T-helper 1 cell (primary cell): Measurements from ENCODE around the gene TBKBP1.
"Not testable (repeated sequence)": the region's sequence is repeated elsewhere in the genome, so short reads cannot be mapped to it uniquely, and the experiment has no call there.

ENCODE experiments used
- DNase-seq, 5 donors: peaks; one replicate each; pipeline ENCODE4 v3.0.0-alpha.2; 2012 to 2020

TBKBP1 gene

DNA sequence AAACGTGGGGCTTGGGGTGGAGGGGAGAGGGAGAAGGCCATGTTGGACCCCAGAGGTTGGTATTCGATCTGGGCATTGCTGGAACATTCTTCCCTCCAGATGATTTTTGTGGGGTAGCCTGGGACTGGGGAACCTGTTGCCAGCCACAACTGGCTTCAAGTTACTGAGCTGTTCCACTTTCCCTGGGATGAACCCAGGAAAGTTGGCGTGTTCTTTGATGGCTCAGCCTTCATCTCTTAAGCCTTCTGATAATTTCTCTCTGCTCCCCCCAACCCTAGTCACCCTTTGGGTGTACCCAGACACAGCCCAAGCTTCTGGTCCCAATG, 41.1 kb downstream of the TBKBP1 start:
- no peak for DNase-seq

DNA sequence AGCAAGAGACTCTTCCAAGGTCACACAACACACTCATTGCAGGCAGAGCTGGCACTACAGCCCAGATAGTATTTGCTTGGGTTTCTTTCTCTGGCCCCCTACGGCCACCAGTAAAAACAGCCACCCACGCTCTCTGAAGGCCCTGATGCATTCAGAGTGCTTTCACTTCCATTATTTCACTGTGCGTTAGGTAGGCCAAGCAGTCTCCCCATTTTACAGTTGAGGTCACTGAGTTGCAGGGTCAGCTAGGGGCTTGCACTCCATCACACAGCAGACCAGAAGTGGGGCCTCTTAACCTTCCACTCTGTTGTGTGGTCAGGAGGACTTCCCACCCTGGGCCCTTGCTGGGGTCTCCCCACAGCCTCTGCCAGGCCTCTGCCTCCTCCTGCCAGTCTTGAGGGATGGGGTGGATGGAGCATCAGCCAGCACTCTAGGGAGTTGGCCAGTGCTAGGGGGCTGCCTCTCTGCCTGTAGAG, 41.6 kb downstream of the TBKBP1 start:
- DNase-seq: peak in 1 of 5 donors; percentile 57

DNA sequence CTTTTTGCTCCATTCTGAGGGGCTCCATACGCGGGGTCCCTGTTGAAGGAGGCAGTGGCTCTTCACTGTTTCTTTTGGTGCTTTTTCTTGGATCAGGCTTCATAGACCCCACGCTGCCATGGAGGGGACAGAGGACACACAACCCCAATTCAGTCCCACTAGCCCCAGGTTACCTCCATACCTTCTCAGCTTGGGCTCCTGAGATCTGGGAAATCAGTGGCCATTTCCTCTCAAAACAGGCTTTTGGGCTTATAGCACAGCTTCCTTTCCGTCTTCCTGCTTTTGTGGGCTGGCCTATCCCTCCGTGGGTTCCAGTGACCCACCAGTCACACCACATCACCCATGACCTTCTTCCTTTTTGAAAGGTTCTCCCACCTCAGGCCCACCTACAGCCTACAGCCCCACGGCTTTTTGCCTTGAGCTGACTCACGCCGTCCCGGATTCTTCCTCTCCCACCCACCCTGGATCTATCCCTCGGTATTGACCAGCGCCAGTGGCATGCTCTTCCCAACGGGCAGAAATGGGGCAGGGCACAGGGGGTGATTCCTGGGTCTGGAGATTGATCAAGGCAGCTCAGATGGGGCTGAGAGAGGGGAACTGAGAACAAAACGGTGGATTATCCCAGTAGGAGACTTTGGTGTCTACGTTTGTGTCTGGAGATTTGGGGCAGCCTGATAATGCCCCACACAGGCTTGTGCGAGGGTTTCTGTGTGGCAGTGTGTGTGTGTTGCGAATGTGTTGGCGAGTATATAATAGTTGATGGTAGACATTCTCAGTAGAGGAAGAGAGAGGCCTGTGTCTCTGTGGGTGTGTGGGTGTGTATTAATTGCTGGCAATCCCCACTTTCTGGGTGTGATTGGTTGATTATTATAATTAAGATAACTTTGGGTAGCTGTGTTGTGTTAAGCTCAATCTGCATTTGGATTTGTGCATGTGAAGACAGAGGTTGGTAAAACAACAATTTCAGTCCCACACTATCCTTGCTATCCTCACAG, 42.8 kb downstream of the TBKBP1 start:
- no peak for DNase-seq

DNA sequence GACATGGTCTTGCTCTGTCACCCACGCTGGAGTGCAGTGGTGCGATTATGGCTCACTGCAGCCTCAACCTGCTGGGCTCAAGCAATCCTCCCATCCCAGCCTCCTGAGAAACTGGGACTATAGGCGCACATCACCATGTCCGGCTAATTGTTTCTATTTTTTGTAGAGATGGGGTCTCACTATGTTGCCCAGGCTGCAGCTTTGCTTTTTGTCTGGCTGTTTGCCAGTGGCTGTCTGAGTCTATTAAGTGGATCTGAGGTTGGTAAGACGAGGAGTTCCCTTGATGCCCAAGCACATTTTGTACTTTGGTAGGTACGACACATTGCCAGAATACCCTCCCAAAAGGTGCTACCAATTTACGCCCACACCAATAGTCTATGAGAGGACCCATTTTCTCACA, 44.2 kb downstream of the TBKBP1 start:
- no peak for DNase-seq

DNA sequence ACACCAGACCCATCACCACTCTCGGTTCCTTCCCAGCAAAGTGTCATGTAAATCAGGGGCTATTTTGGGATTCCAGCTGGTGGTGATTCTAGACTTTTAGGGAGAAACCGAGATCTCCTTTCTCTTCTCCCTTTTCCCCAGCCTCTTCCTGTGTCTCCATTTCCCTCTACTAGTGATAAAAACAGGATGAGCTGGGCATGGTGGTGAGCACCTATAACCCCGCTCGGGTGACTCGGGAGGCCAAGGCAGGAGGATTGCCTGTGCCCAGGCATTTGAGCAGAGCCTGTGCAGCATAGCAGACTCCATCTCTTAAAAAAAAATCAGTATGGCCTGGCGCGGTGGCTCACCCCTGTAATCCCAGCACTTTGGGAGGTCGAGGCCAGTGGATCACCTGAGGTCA, 45.2 kb downstream of the TBKBP1 start:
- no peak for DNase-seq

DNA sequence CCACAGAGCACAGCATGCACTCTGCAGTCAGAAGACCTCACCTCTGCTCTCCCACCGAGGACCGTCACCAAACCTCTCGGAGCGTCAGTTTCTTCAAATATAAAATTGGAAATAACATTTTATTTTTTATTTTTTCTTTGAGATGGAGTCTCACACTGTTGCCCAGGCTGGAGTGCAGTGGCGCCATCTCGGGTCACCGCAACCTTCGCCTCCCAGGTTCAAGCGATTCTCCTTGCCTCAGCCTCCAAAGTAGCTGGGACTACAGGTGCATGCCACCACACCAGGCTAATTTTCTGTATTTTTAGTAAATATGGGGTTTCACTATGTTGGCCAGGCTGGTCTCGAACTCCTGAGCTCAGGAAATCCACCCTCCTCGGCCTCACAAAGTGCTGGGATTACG, 46.0 kb downstream of the TBKBP1 start:
- not testable (repeated sequence) for DNase-seq

DNA sequence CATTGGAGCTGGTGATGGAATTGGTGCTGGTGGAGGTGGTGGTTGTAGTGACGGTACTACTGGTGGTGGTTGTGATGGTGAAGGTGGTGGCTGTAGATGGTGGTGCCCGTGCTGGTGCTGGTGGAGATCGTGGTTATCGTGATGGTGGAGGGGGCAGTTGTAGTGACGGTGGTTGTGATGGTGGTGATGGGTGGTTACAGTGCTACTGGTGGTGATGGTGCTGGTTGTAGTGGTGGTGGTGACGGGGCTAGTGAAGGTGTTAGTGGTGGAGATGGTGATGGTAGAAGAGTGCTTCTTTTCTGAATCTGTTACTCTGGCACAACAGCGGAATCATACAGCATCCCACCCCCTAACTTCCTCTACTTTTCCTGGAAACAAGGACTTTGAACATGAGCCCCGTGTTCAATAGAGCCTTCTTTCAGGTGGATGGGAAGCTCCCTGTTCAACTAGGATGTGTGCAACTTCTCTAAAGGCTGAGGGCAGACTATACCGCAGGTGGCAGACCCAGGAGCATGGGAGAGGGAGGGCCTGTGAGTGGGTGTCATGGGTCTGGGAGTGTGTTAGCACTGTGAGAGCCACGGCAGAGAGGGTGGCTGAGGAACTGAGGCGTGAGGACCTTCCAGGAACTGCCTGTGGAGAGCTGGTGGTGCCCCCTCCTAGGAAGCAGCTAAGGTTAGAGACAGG, 47.3 kb downstream of the TBKBP1 start:
- DNase-seq: peak in 1 of 5 donors; percentile 43

DNA sequence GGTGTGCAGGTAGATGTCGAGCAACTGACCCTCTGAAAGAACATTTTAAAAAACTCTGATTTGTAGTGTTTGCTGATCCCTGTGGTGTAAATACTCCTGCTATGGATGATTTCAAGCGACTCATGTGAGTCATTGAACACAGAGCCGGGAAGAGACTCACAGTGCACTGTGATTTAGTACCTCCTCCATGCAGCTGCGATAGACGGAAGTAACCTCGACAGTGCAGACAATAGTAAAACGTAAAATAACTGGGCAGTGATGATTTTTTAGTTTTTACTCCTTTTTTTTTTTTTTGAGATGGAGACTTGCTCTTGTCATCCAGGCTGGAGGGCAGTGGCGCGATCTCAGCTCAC, 47.8 kb downstream of the TBKBP1 start:
- peak in 1 of 5 donors; percentile 22 for DNase-seq

DNA sequence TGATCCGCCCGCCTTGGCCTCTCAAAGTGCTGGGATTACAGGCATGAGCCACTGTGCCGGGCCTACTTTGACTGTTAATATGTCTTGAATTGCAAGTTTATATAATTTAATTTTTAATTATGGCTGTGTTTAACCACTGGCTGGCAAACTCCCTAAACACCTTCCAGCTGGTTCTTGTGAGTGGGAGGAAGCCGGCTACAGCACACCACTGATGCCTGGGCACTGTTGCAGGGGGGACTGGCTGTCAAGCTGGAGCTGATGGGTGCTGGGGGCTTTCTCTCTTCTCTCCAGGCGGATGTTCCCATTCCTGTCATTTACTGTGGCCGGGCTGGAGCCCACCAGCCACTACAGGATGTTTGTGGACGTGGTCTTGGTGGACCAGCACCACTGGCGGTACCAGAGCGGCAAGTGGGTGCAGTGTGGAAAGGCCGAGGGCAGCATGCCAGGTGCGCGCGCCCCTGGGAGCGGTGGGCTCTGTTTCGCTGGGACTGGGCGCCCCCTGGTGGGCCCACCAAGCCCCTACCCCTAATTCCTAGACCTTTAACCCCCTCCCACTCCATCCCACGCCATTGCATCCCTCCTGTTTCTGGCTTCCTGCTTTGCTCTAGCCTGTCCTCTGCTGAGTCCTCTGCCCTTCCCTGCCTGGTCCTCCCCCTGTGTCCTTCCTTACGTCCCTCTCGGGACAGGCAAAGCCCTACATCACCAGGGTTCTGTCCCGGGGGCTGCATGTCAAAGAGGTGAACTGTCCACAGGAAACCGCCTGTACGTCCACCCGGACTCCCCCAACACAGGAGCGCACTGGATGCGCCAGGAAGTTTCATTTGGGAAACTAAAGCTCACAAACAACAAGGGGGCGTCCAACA, 48.6 kb downstream of the TBKBP1 start:
- peak in 3 of 5 donors; percentile 30 to 46 (median 34) for DNase-seq

DNA sequence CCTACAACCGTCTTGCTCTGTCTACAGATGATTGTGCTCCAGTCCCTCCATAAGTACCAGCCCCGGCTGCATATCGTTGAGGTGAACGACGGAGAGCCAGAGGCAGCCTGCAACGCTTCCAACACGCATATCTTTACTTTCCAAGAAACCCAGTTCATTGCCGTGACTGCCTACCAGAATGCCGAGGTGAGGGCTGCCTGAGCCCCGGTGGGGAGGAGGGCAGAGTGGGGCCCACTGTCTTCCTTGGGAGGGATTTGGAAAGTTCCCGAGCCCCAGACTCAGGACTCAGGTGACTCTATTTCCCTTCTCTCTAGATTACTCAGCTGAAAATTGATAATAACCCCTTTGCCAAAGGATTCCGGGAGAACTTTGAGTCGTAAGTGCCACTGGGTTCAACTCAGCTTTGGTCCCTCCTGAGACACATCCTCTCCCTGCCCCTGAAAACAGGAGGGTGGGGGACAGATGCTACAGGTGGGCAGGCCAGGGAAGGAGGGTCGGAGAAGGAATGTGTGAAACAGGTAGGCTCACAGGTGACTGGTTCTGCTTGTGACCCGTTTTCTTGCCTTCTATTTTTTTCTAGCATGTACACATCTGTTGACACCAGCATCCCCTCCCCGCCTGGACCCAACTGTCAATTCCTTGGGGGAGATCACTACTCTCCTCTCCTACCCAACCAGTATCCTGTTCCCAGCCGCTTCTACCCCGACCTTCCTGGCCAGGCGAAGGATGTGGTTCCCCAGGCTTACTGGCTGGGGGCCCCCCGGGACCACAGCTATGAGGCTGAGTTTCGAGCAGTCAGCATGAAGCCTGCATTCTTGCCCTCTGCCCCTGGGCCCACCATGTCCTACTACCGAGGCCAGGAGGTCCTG, 50.4 kb downstream of the TBKBP1 start:
- DNase-seq: no peak

DNA sequence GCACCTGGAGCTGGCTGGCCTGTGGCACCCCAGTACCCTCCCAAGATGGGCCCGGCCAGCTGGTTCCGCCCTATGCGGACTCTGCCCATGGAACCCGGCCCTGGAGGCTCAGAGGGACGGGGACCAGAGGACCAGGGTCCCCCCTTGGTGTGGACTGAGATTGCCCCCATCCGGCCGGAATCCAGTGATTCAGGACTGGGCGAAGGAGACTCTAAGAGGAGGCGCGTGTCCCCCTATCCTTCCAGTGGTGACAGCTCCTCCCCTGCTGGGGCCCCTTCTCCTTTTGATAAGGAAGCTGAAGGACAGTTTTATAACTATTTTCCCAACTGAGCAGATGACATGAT, 51.0 kb downstream of the TBKBP1 start:
- no peak for DNase-seq

DNA sequence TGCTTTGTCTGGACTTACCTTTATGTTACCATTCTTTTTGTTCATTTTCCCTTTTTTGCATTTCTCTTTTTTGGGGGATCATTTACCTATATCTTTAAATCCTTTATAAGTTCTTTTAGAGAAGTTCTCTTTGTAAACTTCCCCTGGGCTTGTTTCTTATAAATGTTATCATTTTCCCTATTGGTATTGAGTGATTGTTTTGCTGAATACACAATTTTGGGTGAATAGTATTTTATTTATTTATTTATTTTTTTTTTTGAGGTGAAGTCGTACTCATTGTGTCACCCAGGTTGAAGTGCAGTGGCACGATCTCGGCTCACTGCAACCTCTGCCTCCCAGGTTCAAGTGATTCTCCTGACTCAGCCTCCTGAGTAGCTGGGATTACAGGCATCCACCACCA, 57.5 kb downstream of the TBKBP1 start:
- no peak for DNase-seq

DNA sequence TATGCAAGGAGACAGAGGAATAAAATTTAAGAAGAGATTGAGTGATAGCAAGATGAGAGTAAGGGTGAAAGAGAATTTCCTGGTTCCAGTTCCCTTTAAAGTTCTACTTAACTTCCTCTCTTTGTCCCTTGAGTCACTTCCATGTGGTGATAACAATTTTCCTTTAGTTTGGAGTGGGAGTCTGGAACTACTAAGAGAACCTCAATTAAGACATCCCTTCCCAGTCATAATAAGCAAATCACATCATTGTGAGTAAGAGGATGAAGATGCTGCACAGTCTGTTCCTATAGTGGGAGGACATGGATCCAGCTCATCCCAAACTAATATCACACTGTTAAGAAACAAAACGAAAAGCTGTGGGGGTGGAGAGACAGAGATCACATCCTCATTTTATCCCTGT, 63.4 kb downstream of the TBKBP1 start:
- DNase-seq: no peak

DNA sequence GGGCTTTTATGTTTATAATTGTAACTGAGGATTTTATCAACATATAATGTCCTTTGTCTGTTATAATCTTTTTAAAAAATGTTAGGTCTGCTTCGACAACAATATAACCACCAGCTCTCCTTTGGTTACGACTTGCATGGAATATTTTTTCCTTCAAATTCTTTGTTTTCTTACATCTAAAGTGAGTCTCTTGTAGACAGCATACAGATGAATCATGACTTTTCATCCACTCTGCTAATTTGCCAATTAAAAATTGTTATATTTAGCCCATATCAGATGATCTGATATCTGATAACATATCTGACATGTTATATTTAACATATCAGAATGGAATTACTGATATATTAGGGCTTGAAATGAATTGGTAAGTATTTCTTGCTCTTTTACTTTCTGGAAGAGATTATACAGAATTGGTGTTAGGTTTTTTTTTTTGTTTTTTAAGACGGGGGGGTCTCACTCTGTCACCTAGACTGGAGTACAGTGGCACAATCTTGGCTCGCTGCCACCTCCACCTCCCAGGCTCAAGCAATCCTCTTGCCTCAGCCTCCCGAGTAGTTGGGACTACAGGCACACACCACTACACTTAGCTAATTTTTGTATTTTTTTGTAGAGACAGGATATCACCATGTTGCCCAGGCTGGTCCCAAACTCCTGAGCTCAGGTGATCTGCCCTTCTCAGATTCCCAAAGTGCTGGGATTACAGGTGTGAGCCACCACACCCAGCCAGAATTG, 66.6 kb downstream of the TBKBP1 start:
- no peak for DNase-seq
